Kidney epithelial cell (primary cell): Measurements from ENCODE around the gene OTUD3. TPM values are rescaled to one million over a fixed set of nuclear protein-coding genes. Genes with fewer than 3 reads are reported as not detected.

Source experiments
- DNase-seq: peaks from one replicate; pipeline ENCODE4 v3.0.0-alpha.2; 2010; ENCODE audit warnings: low read depth
- H3K27me3 ChIP-seq: 2 replicates; pipeline ENCODE4 v1.6.0; 2011; ENCODE audit warnings: low read length; ENCODE audit not compliant: control insufficient read depth, insufficient read depth
- H3K36me3 ChIP-seq: 2 replicates; pipeline ENCODE4 v1.5.1; 2011; ENCODE audit warnings: low read length; ENCODE audit not compliant: control insufficient read depth, insufficient read depth
- H3K4me3 ChIP-seq: 2 replicates; pipeline ENCODE4 v1.5.1; 2011; ENCODE audit warnings: low read depth, mild to moderate bottlenecking, control low read depth, low read length
- total RNA-seq: library from RNA; depleted of rRNA; stranded (reverse); fragments of >200 nt; gene quantifications from 2 replicates; pipeline ENCODE4 v1.2.3, GENCODE V29; 2015
- TF ChIP-seq, protein P1 (sequence below): IDR thresholded peaks from 2 replicates; pipeline ENCODE4 v1.5.1; 2011; ENCODE audit warnings: mild to moderate bottlenecking, moderate library complexity, low read length, control low read depth, inconsistent platforms; ENCODE audit not compliant: insufficient read depth, poor library complexity, severe bottlenecking

Gene OTUD3
- total RNA-seq, 1 donor from 2014 or later, result 8.0 TPM

DNA sequence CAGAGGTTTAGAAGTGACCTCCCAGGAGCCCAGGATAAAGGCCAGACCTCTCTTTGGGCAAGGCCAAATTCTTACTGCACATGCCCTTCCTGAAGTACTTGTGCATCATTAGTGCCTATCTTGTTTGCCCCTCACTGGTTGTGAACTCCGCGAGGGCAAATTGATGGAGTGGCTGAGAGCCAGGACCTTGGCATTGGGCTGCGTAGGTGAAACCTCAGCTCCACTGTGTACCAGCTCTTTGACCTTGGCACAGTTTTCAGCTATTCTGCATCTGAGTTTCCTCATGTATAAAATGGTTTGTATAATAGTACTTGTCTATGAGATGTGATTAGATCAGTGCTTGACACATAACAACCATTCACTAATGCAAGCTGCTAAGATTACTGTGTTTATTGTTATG lies 11.5 kb downstream of the OTUD3 start:
- TF ChIP-seq, protein P1, sequence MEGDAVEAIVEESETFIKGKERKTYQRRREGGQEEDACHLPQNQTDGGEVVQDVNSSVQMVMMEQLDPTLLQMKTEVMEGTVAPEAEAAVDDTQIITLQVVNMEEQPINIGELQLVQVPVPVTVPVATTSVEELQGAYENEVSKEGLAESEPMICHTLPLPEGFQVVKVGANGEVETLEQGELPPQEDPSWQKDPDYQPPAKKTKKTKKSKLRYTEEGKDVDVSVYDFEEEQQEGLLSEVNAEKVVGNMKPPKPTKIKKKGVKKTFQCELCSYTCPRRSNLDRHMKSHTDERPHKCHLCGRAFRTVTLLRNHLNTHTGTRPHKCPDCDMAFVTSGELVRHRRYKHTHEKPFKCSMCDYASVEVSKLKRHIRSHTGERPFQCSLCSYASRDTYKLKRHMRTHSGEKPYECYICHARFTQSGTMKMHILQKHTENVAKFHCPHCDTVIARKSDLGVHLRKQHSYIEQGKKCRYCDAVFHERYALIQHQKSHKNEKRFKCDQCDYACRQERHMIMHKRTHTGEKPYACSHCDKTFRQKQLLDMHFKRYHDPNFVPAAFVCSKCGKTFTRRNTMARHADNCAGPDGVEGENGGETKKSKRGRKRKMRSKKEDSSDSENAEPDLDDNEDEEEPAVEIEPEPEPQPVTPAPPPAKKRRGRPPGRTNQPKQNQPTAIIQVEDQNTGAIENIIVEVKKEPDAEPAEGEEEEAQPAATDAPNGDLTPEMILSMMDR, result no peak
- no peaks in the 10 kb centered on the region for H3K36me3 ChIP-seq

DNA sequence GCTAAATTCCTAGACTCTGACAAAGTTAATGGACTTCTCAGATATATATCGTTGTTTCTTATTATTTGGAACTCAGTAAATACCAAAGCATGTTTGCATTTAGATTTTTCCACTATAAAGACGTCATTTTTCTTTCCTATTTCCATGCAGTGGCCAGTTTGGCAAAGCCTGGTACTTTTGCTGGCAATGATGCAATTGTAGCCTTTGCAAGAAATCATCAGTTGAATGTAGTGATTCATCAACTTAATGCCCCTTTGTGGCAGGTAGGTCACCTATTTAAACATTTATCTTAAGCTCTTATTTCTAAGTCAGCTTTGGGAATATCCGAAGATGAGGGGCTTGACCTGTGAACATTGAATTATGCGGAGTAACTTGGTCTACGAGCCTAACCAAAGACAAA lies 12.0 kb downstream of the OTUD3 start:
- Histone ChIP-seq H3K27me3 (no peaks in the 10 kb centered on the region), H3K36me3 (no peaks in the 10 kb centered on the region), H3K4me3 (no peak overlapping the region)
- no peak for DNase-seq
- TF ChIP-seq, protein P1, result no peak

More for the DNA sequence above, 11.5 kb downstream of the OTUD3 start:
- H3K27me3 ChIP-seq, result no peaks in the 10 kb centered on the region
- no peak for DNase-seq
- H3K4me3 ChIP-seq, result no peak overlapping the region

DNA sequence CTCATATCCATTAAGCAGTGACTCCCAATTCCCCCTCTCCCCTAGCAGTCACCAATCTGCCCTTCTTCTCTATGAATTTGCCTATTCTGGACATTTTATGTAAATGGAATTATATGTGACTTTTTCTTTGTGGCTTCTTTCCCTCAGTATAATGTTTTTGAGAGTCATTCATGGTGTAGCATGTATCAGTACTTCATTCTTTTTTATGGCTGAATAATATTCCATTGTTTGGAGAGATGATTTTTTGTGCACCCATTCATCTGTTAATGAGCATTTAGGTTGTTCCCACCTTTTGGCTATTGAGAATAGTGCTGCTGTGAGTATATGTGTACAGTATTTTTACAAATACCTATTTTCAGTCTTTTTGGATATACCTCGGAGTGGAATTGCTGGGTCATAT lies 19.5 kb downstream of the OTUD3 start:
- H3K4me3 ChIP-seq, result no peak overlapping the region
- DNase-seq, result no peak
- H3K36me3 ChIP-seq, result no peaks in the 10 kb centered on the region
- TF ChIP-seq, protein P1, result no peak
- no peaks in the 10 kb centered on the region for H3K27me3 ChIP-seq

DNA sequence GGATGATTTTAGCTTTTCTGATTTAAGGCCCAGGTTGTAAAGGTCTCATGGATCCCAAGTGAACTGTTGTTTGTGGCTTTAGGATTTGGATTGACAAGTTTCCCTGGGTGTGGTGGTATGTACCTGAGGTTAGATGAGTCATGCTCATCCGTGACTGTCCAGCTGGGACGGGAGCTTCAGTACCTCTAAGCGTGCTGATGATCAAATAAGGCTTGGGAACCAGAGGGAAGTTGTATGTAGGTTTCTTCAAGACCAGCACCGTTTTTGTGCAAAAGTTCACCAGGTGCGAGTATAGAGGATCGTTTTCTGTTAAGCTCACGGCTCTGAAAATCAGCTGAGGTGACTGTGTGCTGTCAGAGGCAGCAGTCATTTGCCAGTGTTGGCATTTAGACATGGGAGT lies 21.4 kb downstream of the OTUD3 start:
- Histone ChIP-seq H3K36me3 (no peaks in the 10 kb centered on the region), H3K27me3 (no peaks in the 10 kb centered on the region), H3K4me3 (no peak overlapping the region)
- TF ChIP-seq, protein P1, result no peak
- DNase-seq, result peak; percentile 23

DNA sequence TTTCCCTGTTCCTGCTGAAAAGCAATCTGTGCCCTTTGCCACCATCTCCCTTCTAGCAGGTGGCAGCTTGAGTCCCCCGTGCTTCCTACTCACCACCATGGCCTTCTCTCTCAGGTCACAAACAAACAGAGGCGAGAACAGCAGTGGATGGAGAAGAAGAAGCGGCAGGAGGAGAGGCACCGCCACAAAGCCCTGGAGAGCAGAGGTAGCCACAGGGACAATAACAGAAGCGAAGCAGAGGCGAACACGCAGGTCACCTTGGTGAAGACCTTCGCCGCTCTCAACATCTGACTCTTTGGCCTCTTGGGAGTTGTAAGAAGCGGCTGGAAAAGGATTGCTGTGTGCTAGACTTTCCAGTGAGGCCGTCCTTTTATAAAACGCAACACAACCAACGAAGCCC lies 25.3 kb downstream of the OTUD3 start:
- H3K4me3 ChIP-seq, result no peak overlapping the region
- TF ChIP-seq, protein P1, result no peak
- DNase-seq, result no peak
- no peaks in the 10 kb centered on the region for H3K27me3 ChIP-seq
- H3K36me3 ChIP-seq, result peaks cover 6% of the 10 kb centered on the region

DNA sequence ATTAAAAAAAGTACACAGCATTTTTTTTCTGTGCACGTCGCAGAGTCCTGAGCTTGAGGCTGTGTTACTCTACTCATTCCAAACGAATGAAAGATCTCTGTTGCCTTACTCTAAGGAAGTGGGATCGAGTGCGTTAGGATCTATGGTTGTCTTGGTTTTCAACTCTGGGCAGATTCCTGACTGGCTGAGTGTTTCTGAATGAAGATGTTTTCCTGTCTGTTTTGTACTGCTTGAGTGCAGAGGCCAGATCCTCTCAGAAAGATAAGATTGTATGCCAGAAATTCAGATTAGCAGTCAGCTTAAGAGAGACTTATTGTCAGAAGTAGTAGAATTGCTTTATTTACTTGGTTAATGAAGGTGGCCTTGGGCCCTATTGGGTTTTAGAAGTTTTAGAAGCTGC lies 27.2 kb downstream of the OTUD3 start:
- peaks cover 7% of the 10 kb centered on the region for H3K36me3 ChIP-seq
- DNase-seq, result no peak

More for the DNA sequence above, 27.2 kb downstream of the OTUD3 start:
- TF ChIP-seq, protein P1, result no peak
- no peaks in the 10 kb centered on the region for H3K27me3 ChIP-seq
- no peak overlapping the region for H3K4me3 ChIP-seq
